H1 (cell line): ENCODE measurements around the gene CNTN5. TPM values are rescaled to one million over a fixed set of nuclear protein-coding genes. Genes with fewer than 3 reads are reported as not detected.

ENCODE experiments used
- CTCF ChIA-PET: fragments of 300-600 bp; sonication (Branson Sonifier 250); formaldehyde crosslinking; loops from one replicate; lab custom pipeline; 2021; ENCODE audit not compliant: partially characterized antibody; lab: Charles Lee
- POLR2A ChIA-PET: fragments of 300-600 bp; sonication (Branson Sonifier 250); formaldehyde crosslinking; loops from one replicate; lab custom pipeline; 2021; ENCODE audit warnings: inconsistent platforms; ENCODE audit not compliant: partially characterized antibody; lab: Charles Lee
- DNase-seq, 2 experiments: peaks; one replicate each; pipeline versions ENCODE4 v3.0.0 to v3.0.0-alpha.2; 2010 to 2022; ENCODE audit warnings: low spot score in 2 of 2, low read depth in 1 of 2, mixed read lengths in 1 of 2
- FAIRE-seq: peaks from 2 replicates; lab custom pipeline; 2011; peaks lifted over from hg19 to GRCh38; lab: Jason Lieb, UNC
- H2AFZ ChIP-seq: 2 replicates; pipeline ENCODE4 v1.8.1; 2012; ENCODE audit warnings: low read length, inconsistent platforms
- H2AK5ac ChIP-seq: 2 replicates; pipeline ENCODE4 v1.6.1; 2013; ENCODE audit warnings: low read depth, low read length
- H2BK120ac ChIP-seq: replicated peaks from 2 replicates; pipeline ENCODE3; 2013; ENCODE audit warnings: low read depth, low read length, inconsistent platforms
- H2BK12ac ChIP-seq: 2 replicates; pipeline ENCODE4 v1.6.1; 2013; ENCODE audit warnings: low read depth, low read length
- H2BK15ac ChIP-seq: 2 replicates; pipeline ENCODE4 v1.6.1; 2013; ENCODE audit warnings: low read length
- H2BK20ac ChIP-seq: 2 replicates; pipeline ENCODE4 v1.6.1; 2013; ENCODE audit warnings: low read length
- H2BK5ac ChIP-seq: 2 replicates; pipeline ENCODE4 v1.6.1; 2013; ENCODE audit warnings: low read depth, low read length
- H3K14ac ChIP-seq: 2 replicates; pipeline ENCODE4 v1.6.1; 2013; ENCODE audit warnings: inconsistent platforms; ENCODE audit not compliant: insufficient read length
- H3K18ac ChIP-seq: 2 replicates; pipeline ENCODE4 v1.6.1; 2013; ENCODE audit warnings: low read length; ENCODE audit errors: extremely low read depth
- H3K23ac ChIP-seq: 2 replicates; pipeline ENCODE4 v1.6.1; 2013; ENCODE audit warnings: inconsistent platforms; ENCODE audit not compliant: insufficient read length
- H3K23me2 ChIP-seq: 2 replicates; pipeline ENCODE4 v1.6.1; 2013; ENCODE audit warnings: low read depth, low read length
- H3K27ac ChIP-seq: 2 replicates; pipeline ENCODE4 v1.6.1; 2011; ENCODE audit warnings: low read depth, low read length, inconsistent platforms
- H3K27me3 ChIP-seq, 4 experiments: replicated peaks in 1 of 4; 1 replicate in 1 of 4; 2 replicates in 3 of 4; pipeline versions ENCODE4 v1.6.1 to v1.8.1; 2011 to 2013; ENCODE audit warnings: low read length in 3 of 4, mild to moderate bottlenecking in 3 of 4, inconsistent platforms in 2 of 4, mixed read lengths in 2 of 4, moderate library complexity in 1 of 4; ENCODE audit not compliant: control insufficient read depth in 3 of 4, insufficient read depth in 3 of 4; ENCODE audit errors: extremely low read depth in 1 of 4
- H3K36me3 ChIP-seq, 4 experiments: 2 replicates each; pipeline versions ENCODE4 v1.6.1 to v1.8.1; 2011 to 2013; ENCODE audit warnings: mild to moderate bottlenecking in 4 of 4, low read length in 3 of 4, moderate library complexity in 2 of 4, control low read depth in 1 of 4, inconsistent platforms in 1 of 4; ENCODE audit not compliant: insufficient read depth in 4 of 4, control insufficient read depth in 2 of 4
- H3K4ac ChIP-seq: replicated peaks from 2 replicates; pipeline ENCODE3; 2013; ENCODE audit warnings: low read length, low read depth, mixed read lengths, inconsistent platforms; ENCODE audit not compliant: insufficient read length
- H3K4me1 ChIP-seq, 4 experiments: replicated peaks in 1 of 4; 1 replicate in 1 of 4; 2 replicates in 3 of 4; pipeline versions ENCODE4 v1.6.1 to v1.8.1; 2011 to 2013; ENCODE audit warnings: low read length in 3 of 4, inconsistent platforms in 2 of 4, mixed read lengths in 1 of 4; ENCODE audit not compliant: insufficient read depth in 4 of 4, control insufficient read depth in 3 of 4
- H3K4me2 ChIP-seq, 2 experiments: 2 replicates each; pipeline versions ENCODE4 v1.6.1 to v1.8.1; 2011 to 2013; ENCODE audit warnings: low read depth in 2 of 2, low read length in 2 of 2, control low read depth in 1 of 2, inconsistent platforms in 1 of 2, mild to moderate bottlenecking in 1 of 2; ENCODE audit not compliant: insufficient read depth in 1 of 2
- H3K4me3 ChIP-seq, 4 experiments: fragments of 200-600, 300-600 bp in 1 of 4; sonication (generic), shearing (Covaris generic), sonication (Bioruptor Twin) in 1 of 4; 2 replicates each; pipeline versions ENCODE4 v1.5.1 to v1.8.1; 2011 to 2016; ENCODE audit warnings: low read length in 4 of 4, low read depth in 3 of 4, control low read depth in 2 of 4, inconsistent platforms in 2 of 4, mild to moderate bottlenecking in 2 of 4, mixed read lengths in 1 of 4, moderate library complexity in 1 of 4; ENCODE audit not compliant: insufficient read depth in 2 of 4; ENCODE audit errors: extremely low read depth in 1 of 4
- H3K56ac ChIP-seq: replicated peaks from 2 replicates; pipeline ENCODE3; 2013; ENCODE audit warnings: low read depth, mild to moderate bottlenecking, mixed read lengths, low read length, inconsistent platforms; ENCODE audit not compliant: insufficient read length
- H3K79me1 ChIP-seq: 2 replicates; pipeline ENCODE4 v1.6.1; 2013; ENCODE audit warnings: low read depth, low read length, control low read depth
- H3K79me2 ChIP-seq, 2 experiments: 2 replicates each; pipeline versions ENCODE4 v1.6.1 to v1.8.1; 2012 to 2013; ENCODE audit warnings: low read length in 2 of 2, mild to moderate bottlenecking in 2 of 2, inconsistent platforms in 1 of 2; ENCODE audit not compliant: insufficient read depth in 2 of 2, control insufficient read depth in 1 of 2
- H3K9ac ChIP-seq, 4 experiments: replicated peaks in 1 of 4; 1 replicate in 1 of 4; 2 replicates in 3 of 4; pipeline versions ENCODE4 v1.6.1 to v1.8.1; 2011 to 2013; ENCODE audit warnings: low read depth in 3 of 4, low read length in 3 of 4, control low read depth in 2 of 4, mild to moderate bottlenecking in 2 of 4, moderate library complexity in 2 of 4, inconsistent platforms in 1 of 4; ENCODE audit errors: extremely low read depth in 1 of 4
- H3K9me3 ChIP-seq, 2 experiments: 2 replicates each; pipeline versions ENCODE4 v1.6.1 to v1.8.1; 2012 to 2013; ENCODE audit warnings: mild to moderate bottlenecking in 2 of 2, moderate library complexity in 2 of 2, control low read depth in 1 of 2, inconsistent platforms in 1 of 2, low read depth in 1 of 2, low read length in 1 of 2, mixed read lengths in 1 of 2; ENCODE audit not compliant: insufficient read depth in 2 of 2
- H4K20me1 ChIP-seq, 2 experiments: replicated peaks in 1 of 2; 2 replicates each; pipeline versions ENCODE3 to v1.8.1; 2011 to 2013; ENCODE audit warnings: inconsistent platforms in 2 of 2, low read length in 2 of 2, mild to moderate bottlenecking in 1 of 2; ENCODE audit not compliant: insufficient read depth in 2 of 2, control insufficient read depth in 1 of 2
- H4K5ac ChIP-seq: 2 replicates; pipeline ENCODE4 v1.6.1; 2013; ENCODE audit warnings: low read length, low read depth, mixed read lengths, inconsistent platforms; ENCODE audit not compliant: insufficient read length
- H4K8ac ChIP-seq: 2 replicates; pipeline ENCODE4 v1.8.0; 2013; ENCODE audit warnings: mild to moderate bottlenecking, moderate library complexity, low read length, inconsistent platforms; ENCODE audit not compliant: insufficient read depth; ENCODE audit errors: extremely low read depth
- H4K91ac ChIP-seq: replicated peaks from 2 replicates; pipeline ENCODE3; 2013; ENCODE audit warnings: low read length, mixed read lengths, inconsistent platforms; ENCODE audit not compliant: insufficient read length
- ASH2L ChIP-seq: fragments of 200-600, 300-600 bp; sonication (generic); IDR thresholded peaks from one replicate; pipeline ENCODE4 v1.7.1; 2017; ENCODE audit warnings: low read length
- BCL11A ChIP-seq, 2 experiments: IDR thresholded peaks; one replicate each; pipeline ENCODE4 v1.6.1; 2011; ENCODE audit warnings: low read depth in 2 of 2, low read length in 2 of 2, mild to moderate bottlenecking in 2 of 2
- CHD1 ChIP-seq: IDR thresholded peaks from 2 replicates; pipeline ENCODE4 v1.6.1; 2012; ENCODE audit warnings: low read depth, low read length, improper control_type of control experiment
- CREB1 ChIP-seq: IDR thresholded peaks from 2 replicates; pipeline ENCODE4 v1.6.1; 2012; ENCODE audit warnings: inconsistent platforms
- EGR1 ChIP-seq: IDR thresholded peaks from 2 replicates; pipeline ENCODE4 v1.6.1; 2011; ENCODE audit warnings: low read depth, low read length, borderline replicate concordance
- EZH2 ChIP-seq: fragments of 200-600 bp; sonication (generic); IDR thresholded peaks from 2 replicates; pipeline ENCODE4 v1.7.1; 2012; ENCODE audit warnings: low read depth, mild to moderate bottlenecking, moderate library complexity, low read length, inconsistent platforms; ENCODE audit not compliant: severe bottlenecking
- GABPA ChIP-seq: IDR thresholded peaks from 2 replicates; pipeline ENCODE4 v1.6.1; 2011; ENCODE audit warnings: mild to moderate bottlenecking, low read length, moderate library complexity, borderline replicate concordance; ENCODE audit not compliant: insufficient read depth
- NANOG ChIP-seq: IDR thresholded peaks from 2 replicates; pipeline ENCODE4 v1.6.1; 2011; ENCODE audit warnings: low read length, low read depth, mild to moderate bottlenecking, inconsistent platforms; ENCODE audit not compliant: insufficient read depth, poor library complexity, severe bottlenecking
- SP2 ChIP-seq: IDR thresholded peaks from 2 replicates; pipeline ENCODE4 v1.6.1; 2012; ENCODE audit warnings: mild to moderate bottlenecking, low read length, inconsistent platforms
- SP4 ChIP-seq: IDR thresholded peaks from 2 replicates; pipeline ENCODE4 v1.6.1; 2012; ENCODE audit warnings: low read length, inconsistent platforms
- TAF1 ChIP-seq: IDR thresholded peaks from 2 replicates; pipeline ENCODE4 v1.6.1; 2011; ENCODE audit warnings: mild to moderate bottlenecking, low read depth, low read length
- TBP ChIP-seq: IDR thresholded peaks from 2 replicates; pipeline ENCODE4 v1.6.1; 2011; ENCODE audit warnings: low read depth, low read length, improper control_type of control experiment
- YY1 ChIP-seq: IDR thresholded peaks from 2 replicates; pipeline ENCODE4 v1.6.1; 2011; ENCODE audit warnings: low read depth, mild to moderate bottlenecking, low read length
- WGBS, 2 experiments: shearing (Covaris generic) in 1 of 2; methylation state at CpG; one replicate each; pipeline versions ENCODE4 v1.1.6 to v1.1.7; 2013 to 2015; ENCODE audit warnings: low lambda C conversion rate in 2 of 2, mixed read lengths in 2 of 2, inconsistent platforms in 1 of 2, low coverage in 1 of 2, missing lambda C conversion rate in 1 of 2; ENCODE audit not compliant: insufficient replicate concordance in 2 of 2, insufficient coverage in 1 of 2, insufficient read length in 1 of 2; ENCODE audit errors: extremely low coverage in 1 of 2, missing lambda C conversion rate in 1 of 2; 5-methylcytosine and 5-hydroxymethylcytosine counted together
- polyA plus RNA-seq, 7 experiments: library from polyadenylated mRNA; depleted of rRNA in 3 of 7; stranded (reverse) in 5 of 7; unstranded in 2 of 7; fragments of >200 nt in 5 of 7; fragments of 200-250 nt in 2 of 7; gene quantifications; 1 replicate in 5 of 7; 2 replicates in 1 of 7; 4 replicates in 1 of 7; pipeline versions ENCODE4 v1.2.1 to v1.2.3, GENCODE V29; 2011 to 2013; ENCODE audit warnings: missing spikeins in 2 of 7, mixed read lengths in 2 of 7
- total RNA-seq: library from RNA; stranded (reverse); fragmentation: NEBNext Ultra II Directional; extraction: Animal tissue kit (Norgen Biotek cat#: 25700); gene quantifications from 2 replicates; pipeline ENCODE4 v1.2.1, GENCODE V29; 2021

The CNTN5 gene
- total and polyA plus RNA-seq, 2 of the 8 experiments (the other 6 are each of a cell fraction or from before 2014, with no cell fraction given) = not detected

DNA sequence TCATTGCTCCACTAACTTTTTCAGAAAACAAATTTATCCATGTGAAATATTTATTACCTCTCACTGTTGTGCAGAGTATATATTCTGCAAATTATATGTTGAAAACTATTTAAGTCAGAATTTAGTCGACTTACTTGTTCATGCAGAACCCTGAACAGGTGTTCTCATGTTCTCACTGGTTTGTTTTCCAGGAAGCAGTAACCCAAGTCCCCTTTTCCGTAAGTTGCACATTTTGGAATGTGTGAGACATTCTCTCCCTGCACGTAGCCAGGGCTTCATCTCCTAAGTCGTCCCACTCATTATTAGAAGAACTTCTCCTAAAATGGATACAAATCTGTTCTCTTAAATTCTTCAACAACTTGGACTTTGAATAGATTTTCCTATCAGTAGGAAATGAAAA lies 524.9 kb downstream of the CNTN5 start:
- H3K56ac ChIP-seq = no peak overlapping the region
- no peak for FAIRE-seq

More for the DNA sequence above, 524.9 kb downstream of the CNTN5 start:
- TF ChIP-seq TAF1 = no peak
- no peak for TF ChIP-seq ASH2L
- TF ChIP-seq SP2 = no peak
- TF ChIP-seq TBP = no peak
- TF ChIP-seq SP4 = no peak
- TF ChIP-seq YY1 = no peak
- no peak for TF ChIP-seq NANOG
- no peak for TF ChIP-seq CHD1
- no peak for TF ChIP-seq GABPA
- no peak for TF ChIP-seq BCL11A (IDR thresholded peaks at IDR 0.05; ENCODE audit: low read depth in 2 of 2, low read length in 2 of 2)
- TF ChIP-seq EZH2 = no peak
- no peak for TF ChIP-seq EGR1
- TF ChIP-seq CREB1 = no peak
- no peak overlapping the region for H4K8ac ChIP-seq
- no peaks in the 10 kb centered on the region for H3K79me1 ChIP-seq
- no peak overlapping the region for H2AFZ ChIP-seq
- H3K23ac ChIP-seq = no peak overlapping the region
- no peak overlapping the region for H2BK20ac ChIP-seq
- H3K9me3 ChIP-seq = no peaks in the 10 kb centered on the region
- H2BK15ac ChIP-seq = no peak overlapping the region
- H3K9ac ChIP-seq = no peak overlapping the region
- H3K79me2 ChIP-seq = no peaks in the 10 kb centered on the region
- no peak overlapping the region for H2AK5ac ChIP-seq
- ChIA-PET CTCF (no interaction called here), POLR2A (no interaction called here)
- no peak overlapping the region for H3K27ac ChIP-seq
- no peaks in the 10 kb centered on the region for H3K27me3 ChIP-seq
- H3K4me3 ChIP-seq = no peak overlapping the region
- H2BK5ac ChIP-seq = no peak overlapping the region
- H4K20me1 ChIP-seq = no peaks in the 10 kb centered on the region
- H3K18ac ChIP-seq = no peak overlapping the region
- H3K4me1 ChIP-seq = no peaks in the 10 kb centered on the region
- no peak overlapping the region for H3K4me2 ChIP-seq
- no peak overlapping the region for H3K4ac ChIP-seq
- H2BK120ac ChIP-seq = no peak overlapping the region
- no peak for DNase-seq
- H4K5ac ChIP-seq = no peak overlapping the region
- H4K91ac ChIP-seq = no peak overlapping the region
- H2BK12ac ChIP-seq = no peak overlapping the region
- WGBS, 2 experiments = 99% methylated on average over 4 of the region's 4 CpGs; no CpG with 5 or more reads in 1 of the 2 experiments
- H3K23me2 ChIP-seq = no peaks in the 10 kb centered on the region
- no peak overlapping the region for H3K14ac ChIP-seq
- H3K36me3 ChIP-seq = no peaks in the 10 kb centered on the region
